NCI-H82 treated with DMSO at 0.1 percent for 48 hours (cell line): ENCODE data around the gene DNAJB8.
A peak's percentile ranks its signal among the peaks of the same experiment; 100 is the strongest.

Source experiments
- DNase-seq: peaks from one replicate; lab custom pipeline; 2025; ENCODE audit not compliant: unreplicated experiment; lab: John Stamatoyannopoulos, UW

DNAJB8 gene

GRCh38 chr3:128468791-128469527, 2.3 kb upstream of the DNAJB8 start:
- DNase-seq, result no peak

GRCh38 chr3:128468285-128468790, 1.6 kb upstream of the DNAJB8 start:
- DNase-seq, result peak; percentile 98

- DNase-seq, result no peak
Measured at GRCh38 chr3:128464702-128465101, 2.0 kb downstream of the DNAJB8 start.

- DNase-seq, result peak; percentile 70
Measured at GRCh38 chr3:128464188-128464587, 2.5 kb downstream of the DNAJB8 start.

- no peak for DNase-seq
Measured at GRCh38 chr3:128463771-128464170, 2.9 kb downstream of the DNAJB8 start.

- no peak for DNase-seq
Measured at GRCh38 chr3:128463354-128463753, 3.3 kb downstream of the DNAJB8 start.

GRCh38 chr3:128462931-128463330, 3.8 kb downstream of the DNAJB8 start:
- no peak for DNase-seq

GRCh38 chr3:128462341-128462910, 4.3 kb downstream of the DNAJB8 start:
- no peak for DNase-seq

GRCh38 chr3:128461731-128462130, 5.0 kb downstream of the DNAJB8 start:
- DNase-seq, result no peak

- DNase-seq, result no peak
Measured at GRCh38 chr3:128459461-128459820, 7.2 kb downstream of the DNAJB8 start.

GRCh38 chr3:128458746-128459460, 7.8 kb downstream of the DNAJB8 start:
- peak; percentile 69 for DNase-seq

GRCh38 chr3:128457937-128458336, 8.8 kb downstream of the DNAJB8 start:
- no peak for DNase-seq

GRCh38 chr3:128456776-128457715, 9.6 kb downstream of the DNAJB8 start:
- DNase-seq, result peak; percentile 87

GRCh38 chr3:128455786-128456748, 10.6 kb downstream of the DNAJB8 start:
- no peak for DNase-seq

GRCh38 chr3:128455116-128455515, 11.6 kb downstream of the DNAJB8 start:
- no peak for DNase-seq

- no peak for DNase-seq
Measured at GRCh38 chr3:128454310-128454618, 12.4 kb downstream of the DNAJB8 start.

GRCh38 chr3:128453501-128454309, 13.0 kb downstream of the DNAJB8 start:
- no peak for DNase-seq

- DNase-seq, result no peak
Measured at GRCh38 chr3:128452678-128453275, 13.9 kb downstream of the DNAJB8 start.

- DNase-seq, result no peak
Measured at GRCh38 chr3:128452120-128452519, 14.6 kb downstream of the DNAJB8 start.
